ENCODE data around the gene TFB1M.

- TF ChIP-seq, protein P1, sequence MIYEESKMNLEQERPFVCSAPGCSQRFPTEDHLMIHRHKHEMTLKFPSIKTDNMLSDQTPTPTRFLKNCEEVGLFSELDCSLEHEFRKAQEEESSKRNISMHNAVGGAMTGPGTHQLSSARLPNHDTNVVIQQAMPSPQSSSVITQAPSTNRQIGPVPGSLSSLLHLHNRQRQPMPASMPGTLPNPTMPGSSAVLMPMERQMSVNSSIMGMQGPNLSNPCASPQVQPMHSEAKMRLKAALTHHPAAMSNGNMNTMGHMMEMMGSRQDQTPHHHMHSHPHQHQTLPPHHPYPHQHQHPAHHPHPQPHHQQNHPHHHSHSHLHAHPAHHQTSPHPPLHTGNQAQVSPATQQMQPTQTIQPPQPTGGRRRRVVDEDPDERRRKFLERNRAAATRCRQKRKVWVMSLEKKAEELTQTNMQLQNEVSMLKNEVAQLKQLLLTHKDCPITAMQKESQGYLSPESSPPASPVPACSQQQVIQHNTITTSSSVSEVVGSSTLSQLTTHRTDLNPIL (CRISPR knock-in tag; IDR thresholded peaks at IDR 0.05; ENCODE audit: low read depth): no peak
- TF ChIP-seq PATZ1 (CRISPR knock-in tag; IDR thresholded peaks at IDR 0.05; ENCODE audit: borderline replicate concordance) (no peak), ARNTL (CRISPR knock-in tag; IDR thresholded peaks at IDR 0.05; ENCODE audit: borderline replicate concordance, low read depth) (no peak)
Observed at GRCh38 chr6:155319902-155320301, 5.6 kb upstream of the TFB1M start.
